A549 treated with Mapracorat at 1 μM for 4 hours (cell line): Measurements from ENCODE around the gene TFG. TPM values are rescaled to one million over a fixed set of nuclear protein-coding genes. Genes with fewer than 3 reads are reported as not detected.

Experiments
- total RNA-seq: library from RNA; stranded (reverse); fragments of 200-300 nt; extraction: Qiagen RNA extraction; gene quantifications from 5 replicates; pipeline ENCODE4 v1.2.3, GENCODE V29; 2022

The TFG gene
- total RNA-seq = 131 to 148 TPM (median 146 TPM) in 5 replicates

GRCh38 chr3:100708989-100709841 lies at the start of gene TFG:
Gene TFG (plus strand): TSS chr3:100709494. CDS start chr3:100713686, 4,192 bp downstream.

Other genes with a start within 250 kb of the TFG start
- 2.1 to 2.7 TPM (median 2.3 TPM) in 5 replicates for gene TMEM45A, start 216.9 kb upstream of the TFG start, total RNA-seq
- gene ADGRG7, start 99.9 kb upstream of the TFG start, total RNA-seq = not detected in 5 replicates